ENCODE measurements around the gene LY6G6F.

DNA sequence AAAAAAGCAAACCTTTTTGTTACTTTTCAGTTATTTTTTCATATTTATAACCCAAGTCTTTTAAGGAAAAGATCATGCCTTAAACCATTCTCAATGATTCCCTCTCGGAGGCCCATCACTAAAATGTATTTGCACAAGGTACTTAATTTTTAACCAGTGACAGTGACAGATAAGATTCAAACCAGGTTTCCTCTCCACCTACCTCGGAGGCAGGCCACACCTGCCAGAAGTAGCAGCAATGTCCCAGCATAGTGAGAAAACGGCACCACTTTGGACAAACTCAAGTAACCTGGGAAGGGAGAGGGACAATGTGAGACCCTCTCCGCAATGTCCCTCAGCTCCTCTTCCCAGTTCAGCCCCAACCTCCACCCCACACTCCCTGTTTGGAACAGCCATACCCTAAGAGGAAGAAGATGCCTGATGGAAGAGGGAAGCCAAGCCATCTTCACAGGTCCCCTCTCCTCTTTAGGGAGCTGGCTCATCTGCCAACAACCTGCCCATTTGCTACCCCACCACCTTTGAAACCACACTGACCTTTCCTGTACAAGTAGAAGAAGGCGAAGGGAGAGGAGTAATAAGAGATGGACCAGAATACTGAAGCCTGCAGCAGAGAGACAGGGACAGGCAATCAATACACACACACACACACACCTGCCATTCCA, 5.8 kb upstream of the LY6G6F start:
- TF ChIP-seq POLR2AphosphoS5 (IDR thresholded peaks at IDR 0.05) (no peak), POLR2A (IDR thresholded peaks at IDR 0.05) (no peak), EP300 (IDR thresholded peaks at IDR 0.05) (no peak)
- TF ChIP-seq, protein P1, sequence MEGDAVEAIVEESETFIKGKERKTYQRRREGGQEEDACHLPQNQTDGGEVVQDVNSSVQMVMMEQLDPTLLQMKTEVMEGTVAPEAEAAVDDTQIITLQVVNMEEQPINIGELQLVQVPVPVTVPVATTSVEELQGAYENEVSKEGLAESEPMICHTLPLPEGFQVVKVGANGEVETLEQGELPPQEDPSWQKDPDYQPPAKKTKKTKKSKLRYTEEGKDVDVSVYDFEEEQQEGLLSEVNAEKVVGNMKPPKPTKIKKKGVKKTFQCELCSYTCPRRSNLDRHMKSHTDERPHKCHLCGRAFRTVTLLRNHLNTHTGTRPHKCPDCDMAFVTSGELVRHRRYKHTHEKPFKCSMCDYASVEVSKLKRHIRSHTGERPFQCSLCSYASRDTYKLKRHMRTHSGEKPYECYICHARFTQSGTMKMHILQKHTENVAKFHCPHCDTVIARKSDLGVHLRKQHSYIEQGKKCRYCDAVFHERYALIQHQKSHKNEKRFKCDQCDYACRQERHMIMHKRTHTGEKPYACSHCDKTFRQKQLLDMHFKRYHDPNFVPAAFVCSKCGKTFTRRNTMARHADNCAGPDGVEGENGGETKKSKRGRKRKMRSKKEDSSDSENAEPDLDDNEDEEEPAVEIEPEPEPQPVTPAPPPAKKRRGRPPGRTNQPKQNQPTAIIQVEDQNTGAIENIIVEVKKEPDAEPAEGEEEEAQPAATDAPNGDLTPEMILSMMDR (IDR thresholded peaks at IDR 0.05): no peak
